ENCODE measurements around the gene TSPAN4.

DNA sequence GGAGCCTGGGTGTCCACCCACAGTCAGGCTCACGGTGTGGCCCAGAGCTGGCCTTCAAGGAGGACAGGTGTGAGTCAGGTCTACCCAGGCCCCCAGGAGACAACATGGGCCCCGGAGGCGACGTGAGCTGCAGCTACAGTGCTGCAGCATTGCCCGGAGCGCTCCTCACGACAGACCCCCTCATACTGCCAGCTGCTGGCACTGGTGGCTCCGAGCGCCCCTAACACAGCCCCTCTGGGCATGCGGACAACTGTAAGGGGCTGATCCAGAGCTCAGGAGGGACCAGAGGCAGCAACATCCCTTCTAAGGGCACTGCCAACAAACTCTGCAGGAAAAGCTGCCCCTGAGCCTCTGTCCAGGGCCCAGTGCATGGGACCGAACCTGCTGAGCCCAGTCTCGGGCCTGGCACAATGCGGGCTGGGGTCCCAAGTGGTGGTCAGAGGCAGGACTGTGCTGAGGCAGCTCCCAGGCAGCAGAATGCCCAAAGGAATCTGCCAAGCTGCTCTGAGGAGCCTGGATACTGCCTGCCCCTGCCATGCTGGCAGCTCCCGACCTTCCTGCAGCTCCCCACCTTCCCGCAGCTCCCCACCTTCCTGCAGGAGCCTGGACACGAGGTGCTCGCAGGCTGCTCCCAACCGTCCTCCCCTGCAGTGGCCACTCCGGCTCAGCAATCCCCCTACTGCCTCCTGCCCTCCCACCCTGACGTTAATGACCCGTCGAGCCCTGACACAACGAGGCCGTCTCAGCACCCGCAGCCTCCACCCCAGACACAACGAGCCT is 52.9 kb downstream of the TSPAN4 start:
- TF ChIP-seq, protein P1, sequence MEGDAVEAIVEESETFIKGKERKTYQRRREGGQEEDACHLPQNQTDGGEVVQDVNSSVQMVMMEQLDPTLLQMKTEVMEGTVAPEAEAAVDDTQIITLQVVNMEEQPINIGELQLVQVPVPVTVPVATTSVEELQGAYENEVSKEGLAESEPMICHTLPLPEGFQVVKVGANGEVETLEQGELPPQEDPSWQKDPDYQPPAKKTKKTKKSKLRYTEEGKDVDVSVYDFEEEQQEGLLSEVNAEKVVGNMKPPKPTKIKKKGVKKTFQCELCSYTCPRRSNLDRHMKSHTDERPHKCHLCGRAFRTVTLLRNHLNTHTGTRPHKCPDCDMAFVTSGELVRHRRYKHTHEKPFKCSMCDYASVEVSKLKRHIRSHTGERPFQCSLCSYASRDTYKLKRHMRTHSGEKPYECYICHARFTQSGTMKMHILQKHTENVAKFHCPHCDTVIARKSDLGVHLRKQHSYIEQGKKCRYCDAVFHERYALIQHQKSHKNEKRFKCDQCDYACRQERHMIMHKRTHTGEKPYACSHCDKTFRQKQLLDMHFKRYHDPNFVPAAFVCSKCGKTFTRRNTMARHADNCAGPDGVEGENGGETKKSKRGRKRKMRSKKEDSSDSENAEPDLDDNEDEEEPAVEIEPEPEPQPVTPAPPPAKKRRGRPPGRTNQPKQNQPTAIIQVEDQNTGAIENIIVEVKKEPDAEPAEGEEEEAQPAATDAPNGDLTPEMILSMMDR (IDR thresholded peaks at IDR 0.05) = no peak
- TF ChIP-seq POLR2A (IDR thresholded peaks at IDR 0.05) (no peak), POLR2AphosphoS5 (IDR thresholded peaks at IDR 0.05) (no peak), EP300 (IDR thresholded peaks at IDR 0.05; ENCODE audit: low read depth) (no peak)
